AG04450 (cell line): ENCODE results near the gene TRIM71. TPM values are rescaled to one million over a fixed set of nuclear protein-coding genes. Genes with fewer than 3 reads are reported as not detected.

Experiments
- CTCF ChIA-PET: fragments of 300-600, 350-600 bp; formaldehyde crosslinking; extraction: SDS; loops from one replicate; lab custom pipeline; 2022; ENCODE audit warnings: antibody characterized with exemption, inconsistent platforms; lab: Charles Lee
- POLR2A ChIA-PET: fragments of 350-600 bp; formaldehyde crosslinking; extraction: SDS; loops from one replicate; lab custom pipeline; 2021; ENCODE audit warnings: antibody characterized with exemption, inconsistent platforms; lab: Yijun Ruan, JAX
- DNase-seq: peaks from one replicate; pipeline ENCODE4 v3.0.0-alpha.2; 2011; ENCODE audit warnings: low read depth, low spot score
- H3K27ac ChIP-seq: one replicate; pipeline ENCODE4 v1.5.1; 2012; ENCODE audit warnings: low read depth, low read length, control low read depth
- H3K27me3 ChIP-seq: one replicate; pipeline ENCODE4 v1.6.0; 2012; ENCODE audit warnings: low read length; ENCODE audit not compliant: control insufficient read depth, insufficient read depth
- H3K4me3 ChIP-seq: 2 replicates; pipeline ENCODE4 v1.5.1; 2011; ENCODE audit warnings: mild to moderate bottlenecking, low read depth, low read length, control low read depth
- H3K9me3 ChIP-seq: 2 replicates; pipeline ENCODE4 v1.5.1; 2012; ENCODE audit warnings: low read length; ENCODE audit not compliant: control insufficient read depth, insufficient read depth
- polyA plus RNA-seq: library from polyadenylated mRNA; depleted of rRNA; stranded (reverse); fragments of >200 nt; gene quantifications from 2 replicates; pipeline ENCODE4 v1.2.3, GENCODE V29; 2011
- TF ChIP-seq, protein P1 (sequence below): IDR thresholded peaks from 2 replicates; pipeline ENCODE4 v1.5.1; 2011; ENCODE audit warnings: low read depth, low read length, control low read depth, inconsistent platforms

TRIM71 gene
- polyA plus RNA-seq, 1 experiment: not detected

GRCh38 chr3:32872487-32873382 is 54.9 kb downstream of the TRIM71 start:
- Histone ChIP-seq H3K4me3 (no peak overlapping the region), H3K9me3 (no peaks in the 10 kb centered on the region), H3K27me3 (peaks cover 20% of the 10 kb centered on the region), H3K27ac (no peak overlapping the region)
- CTCF ChIA-PET: interaction anchor here (0.6 kb wide), 1 partner anchor 201 kb away, joined by 4 read pairs; no protein-coding TSS in a partner anchor
- POLR2A ChIA-PET: no interaction called here
- TF ChIP-seq, protein P1, sequence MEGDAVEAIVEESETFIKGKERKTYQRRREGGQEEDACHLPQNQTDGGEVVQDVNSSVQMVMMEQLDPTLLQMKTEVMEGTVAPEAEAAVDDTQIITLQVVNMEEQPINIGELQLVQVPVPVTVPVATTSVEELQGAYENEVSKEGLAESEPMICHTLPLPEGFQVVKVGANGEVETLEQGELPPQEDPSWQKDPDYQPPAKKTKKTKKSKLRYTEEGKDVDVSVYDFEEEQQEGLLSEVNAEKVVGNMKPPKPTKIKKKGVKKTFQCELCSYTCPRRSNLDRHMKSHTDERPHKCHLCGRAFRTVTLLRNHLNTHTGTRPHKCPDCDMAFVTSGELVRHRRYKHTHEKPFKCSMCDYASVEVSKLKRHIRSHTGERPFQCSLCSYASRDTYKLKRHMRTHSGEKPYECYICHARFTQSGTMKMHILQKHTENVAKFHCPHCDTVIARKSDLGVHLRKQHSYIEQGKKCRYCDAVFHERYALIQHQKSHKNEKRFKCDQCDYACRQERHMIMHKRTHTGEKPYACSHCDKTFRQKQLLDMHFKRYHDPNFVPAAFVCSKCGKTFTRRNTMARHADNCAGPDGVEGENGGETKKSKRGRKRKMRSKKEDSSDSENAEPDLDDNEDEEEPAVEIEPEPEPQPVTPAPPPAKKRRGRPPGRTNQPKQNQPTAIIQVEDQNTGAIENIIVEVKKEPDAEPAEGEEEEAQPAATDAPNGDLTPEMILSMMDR: no peak
- no peak for DNase-seq

- ChIA-PET CTCF (interaction anchor here (0.6 kb wide), 1 partner anchor 201 kb away, joined by 4 read pairs; no protein-coding TSS in a partner anchor), POLR2A (no interaction called here)
- Histone ChIP-seq H3K9me3 (no peaks in the 10 kb centered on the region), H3K27me3 (peaks cover 20% of the 10 kb centered on the region), H3K27ac (no peak overlapping the region), H3K4me3 (no peak overlapping the region)
- TF ChIP-seq, protein P1: no peak
- DNase-seq: no peak
Measured at GRCh38 chr3:32873531-32874130, 55.8 kb downstream of the TRIM71 start.

DNA sequence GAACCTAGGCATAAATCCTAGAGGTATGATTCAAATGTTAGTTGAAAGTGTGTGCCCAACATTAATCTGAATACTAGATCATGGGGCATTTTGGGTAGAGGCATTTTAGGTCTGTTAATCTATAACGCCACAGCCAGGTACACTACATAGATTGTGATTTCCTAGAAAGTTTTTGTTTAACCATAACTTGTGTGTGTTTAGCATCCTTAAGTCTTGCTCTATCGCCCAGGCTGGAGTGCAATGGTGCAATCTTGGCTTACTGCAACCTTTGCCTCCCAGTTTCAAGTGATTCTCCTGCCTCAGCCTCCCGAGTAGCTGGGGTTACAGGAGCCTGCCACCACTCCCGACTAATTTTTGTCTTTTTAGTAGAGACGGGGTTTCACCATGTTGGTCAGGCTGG is 59.1 kb downstream of the TRIM71 start:
- peaks cover 10% of the 10 kb centered on the region for H3K27me3 ChIP-seq
- TF ChIP-seq, protein P1: no peak
- H3K27ac ChIP-seq: no peak overlapping the region
- ChIA-PET CTCF (no interaction called here), POLR2A (no interaction called here)
- no peaks in the 10 kb centered on the region for H3K9me3 ChIP-seq
- H3K4me3 ChIP-seq: no peak overlapping the region
- DNase-seq: no peak

DNA sequence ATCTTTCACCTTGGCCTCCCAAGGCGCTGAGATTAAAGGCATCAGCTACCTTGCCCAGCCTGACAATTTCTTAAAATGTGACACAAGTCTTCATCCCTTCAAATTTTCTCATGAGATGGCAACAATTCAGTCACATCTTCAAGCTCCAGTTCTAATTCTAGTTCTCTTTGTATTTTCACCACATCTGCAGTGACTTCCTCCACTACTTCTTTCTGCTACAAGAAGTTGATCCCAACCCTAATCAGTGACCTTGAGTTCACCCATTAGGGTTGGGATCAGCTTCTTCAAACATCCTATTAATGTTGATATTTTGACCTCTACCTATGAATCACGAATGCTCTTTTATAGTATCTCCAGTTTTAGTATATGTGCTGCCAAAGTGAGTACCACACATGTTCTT is 59.8 kb downstream of the TRIM71 start:
- Histone ChIP-seq H3K27me3 (peaks cover 6% of the 10 kb centered on the region), H3K27ac (no peak overlapping the region), H3K4me3 (no peak overlapping the region), H3K9me3 (no peaks in the 10 kb centered on the region)
- DNase-seq: no peak
- ChIA-PET CTCF (no interaction called here), POLR2A (no interaction called here)
- TF ChIP-seq, protein P1: no peak

GRCh38 chr3:32880225-32880624 is 62.4 kb downstream of the TRIM71 start:
- Histone ChIP-seq H3K9me3 (no peaks in the 10 kb centered on the region), H3K4me3 (no peak overlapping the region), H3K27me3 (no peaks in the 10 kb centered on the region), H3K27ac (no peak overlapping the region)
- TF ChIP-seq, protein P1: no peak
- no peak for DNase-seq
- CTCF ChIA-PET: no interaction called here
- POLR2A ChIA-PET: no interaction called here
